Dermis blood vessel endothelial cell (primary cell): ENCODE results near the gene MRGPRX2. TPM values are rescaled to one million over a fixed set of nuclear protein-coding genes. Genes with fewer than 3 reads are reported as not detected.

ENCODE experiments used
- DNase-seq: peaks from one replicate; pipeline ENCODE4 v3.0.0; 2010
- total RNA-seq: library from RNA; depleted of rRNA; stranded (reverse); fragments of >200 nt; gene quantifications from 2 replicates; pipeline ENCODE4 v1.2.3, GENCODE V29; 2014

MRGPRX2 gene
- total RNA-seq: not detected in 2 replicates

- DNase-seq: no peak
Observed at GRCh38 chr11:19060629-19061028, at the start of gene MRGPRX2. MRGPRX2 (minus strand) TSS chr11:19060717; CDS start chr11:19056402, 4,315 bp downstream.

- peak; percentile 50 for DNase-seq
Observed at GRCh38 chr11:19110295-19110694, 49.8 kb upstream of the MRGPRX2 start.

- DNase-seq: no peak
Observed at GRCh38 chr11:19107125-19107524, 46.6 kb upstream of the MRGPRX2 start.

- DNase-seq: no peak
Observed at GRCh38 chr11:19105011-19105410, 44.5 kb upstream of the MRGPRX2 start.

- DNase-seq: no peak
Observed at GRCh38 chr11:19102521-19102900, 42.0 kb upstream of the MRGPRX2 start.

- no peak for DNase-seq
Observed at GRCh38 chr11:19101796-19102520, 41.4 kb upstream of the MRGPRX2 start.

GRCh38 chr11:19100885-19101284 is 40.4 kb upstream of the MRGPRX2 start:
- DNase-seq: no peak

- DNase-seq: no peak
Observed at GRCh38 chr11:19099093-19099492, 38.6 kb upstream of the MRGPRX2 start.

GRCh38 chr11:19094859-19095258 is 34.3 kb upstream of the MRGPRX2 start:
- no peak for DNase-seq

- DNase-seq: peak; percentile 29
Observed at GRCh38 chr11:19093976-19094375, 33.5 kb upstream of the MRGPRX2 start.

- DNase-seq: no peak
Observed at GRCh38 chr11:19092850-19093249, 32.3 kb upstream of the MRGPRX2 start.

- no peak for DNase-seq
Observed at GRCh38 chr11:19092342-19092741, 31.8 kb upstream of the MRGPRX2 start.

GRCh38 chr11:19091366-19091765 is 30.8 kb upstream of the MRGPRX2 start:
- DNase-seq: peak; percentile 65

- DNase-seq: no peak
Observed at GRCh38 chr11:19089421-19089820, 28.9 kb upstream of the MRGPRX2 start.

- no peak for DNase-seq
Observed at GRCh38 chr11:19088791-19089190, 28.3 kb upstream of the MRGPRX2 start.

GRCh38 chr11:19087658-19088057 is 27.1 kb upstream of the MRGPRX2 start:
- DNase-seq: peak; percentile 97

- no peak for DNase-seq
Observed at GRCh38 chr11:19084661-19085315, 24.3 kb upstream of the MRGPRX2 start.

GRCh38 chr11:19083166-19083565 is 22.6 kb upstream of the MRGPRX2 start:
- no peak for DNase-seq

- peak; percentile 94 for DNase-seq
Observed at GRCh38 chr11:19080579-19080993, 20.1 kb upstream of the MRGPRX2 start.

GRCh38 chr11:19079643-19080440 is 19.3 kb upstream of the MRGPRX2 start:
- DNase-seq: peak; percentile 91

GRCh38 chr11:19077965-19078364 is 17.4 kb upstream of the MRGPRX2 start:
- peak; percentile 59 for DNase-seq

GRCh38 chr11:19076744-19077589 is 16.4 kb upstream of the MRGPRX2 start:
- DNase-seq: peak; percentile 78
